ENCODE data around the gene TRMT2A.
A peak's percentile ranks its signal among the peaks of the same experiment; 100 is the strongest.

TRMT2A gene

DNA sequence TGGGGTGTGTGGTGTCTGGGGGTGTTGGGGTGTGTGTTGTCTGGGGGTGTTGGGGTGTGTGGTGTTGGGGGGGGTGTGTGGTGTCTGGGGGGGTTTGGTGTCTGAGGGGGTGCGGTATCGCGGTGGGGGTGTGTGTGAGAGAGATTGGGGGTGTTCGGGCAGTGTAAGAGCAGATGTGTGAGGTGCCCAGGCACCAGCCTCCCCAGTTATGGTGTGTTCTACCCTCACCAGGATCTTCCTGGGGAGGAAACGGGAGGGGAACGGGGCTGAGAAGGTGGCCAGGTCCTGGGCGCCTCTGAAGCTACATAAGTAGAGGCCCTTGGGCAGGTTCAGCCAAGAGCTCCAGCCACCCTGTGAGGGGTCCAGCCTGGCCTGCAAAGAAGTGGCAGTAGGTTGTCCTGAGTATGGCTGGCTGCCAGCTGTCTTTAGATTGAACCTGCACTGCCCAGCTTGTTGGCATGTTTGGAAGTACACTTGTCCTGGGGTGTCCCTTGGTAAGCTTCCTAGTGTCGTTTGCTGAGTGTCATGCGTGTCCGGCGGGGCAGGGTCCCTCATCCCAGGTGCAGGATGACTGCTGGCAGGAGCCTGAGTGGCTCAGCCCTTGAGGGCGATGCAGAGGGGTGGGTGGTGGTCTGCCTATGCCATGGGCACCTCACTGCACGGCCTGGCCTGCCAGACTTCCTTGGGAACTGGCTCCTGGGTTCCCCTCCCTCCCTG, 6.5 kb upstream of the TRMT2A start:
- TF ChIP-seq, protein P1, sequence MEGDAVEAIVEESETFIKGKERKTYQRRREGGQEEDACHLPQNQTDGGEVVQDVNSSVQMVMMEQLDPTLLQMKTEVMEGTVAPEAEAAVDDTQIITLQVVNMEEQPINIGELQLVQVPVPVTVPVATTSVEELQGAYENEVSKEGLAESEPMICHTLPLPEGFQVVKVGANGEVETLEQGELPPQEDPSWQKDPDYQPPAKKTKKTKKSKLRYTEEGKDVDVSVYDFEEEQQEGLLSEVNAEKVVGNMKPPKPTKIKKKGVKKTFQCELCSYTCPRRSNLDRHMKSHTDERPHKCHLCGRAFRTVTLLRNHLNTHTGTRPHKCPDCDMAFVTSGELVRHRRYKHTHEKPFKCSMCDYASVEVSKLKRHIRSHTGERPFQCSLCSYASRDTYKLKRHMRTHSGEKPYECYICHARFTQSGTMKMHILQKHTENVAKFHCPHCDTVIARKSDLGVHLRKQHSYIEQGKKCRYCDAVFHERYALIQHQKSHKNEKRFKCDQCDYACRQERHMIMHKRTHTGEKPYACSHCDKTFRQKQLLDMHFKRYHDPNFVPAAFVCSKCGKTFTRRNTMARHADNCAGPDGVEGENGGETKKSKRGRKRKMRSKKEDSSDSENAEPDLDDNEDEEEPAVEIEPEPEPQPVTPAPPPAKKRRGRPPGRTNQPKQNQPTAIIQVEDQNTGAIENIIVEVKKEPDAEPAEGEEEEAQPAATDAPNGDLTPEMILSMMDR (IDR thresholded peaks at IDR 0.05), result no peak
- Histone ChIP-seq H3K9me3 (ENCODE audit: control insufficient read depth, low read length) (no peaks in the 10 kb centered on the region), H3K36me3 (ENCODE audit: control insufficient read depth, insufficient read depth, low read length) (no peaks in the 10 kb centered on the region), H3K4me2 (ENCODE audit: low read length) (no peak overlapping the region), H3K9ac (no peak overlapping the region), H2AFZ (no peak overlapping the region), H3K4me1 (no peaks in the 10 kb centered on the region), H3K79me2 (peaks cover 1% of the 10 kb centered on the region), H3K27me3 (ENCODE audit: control insufficient read depth, insufficient read depth, low read length) (no peaks in the 10 kb centered on the region), H3K27ac (no peak overlapping the region), H3K4me3 (ENCODE audit: low read depth, low read length) (no peak overlapping the region)

GRCh38 chr22:20121856-20122415, 4.9 kb upstream of the TRMT2A start:
- Histone ChIP-seq H3K4me2 (ENCODE audit: low read length) (no peak overlapping the region), H3K4me3 (ENCODE audit: low read depth, low read length) (no peak overlapping the region), H3K79me2 (peaks cover 2% of the 10 kb centered on the region), H3K9me3 (ENCODE audit: control insufficient read depth, low read length) (no peaks in the 10 kb centered on the region), H3K27ac (no peak overlapping the region), H2AFZ (no peak overlapping the region), H3K9ac (no peak overlapping the region), H3K27me3 (ENCODE audit: control insufficient read depth, insufficient read depth, low read length) (no peaks in the 10 kb centered on the region), H3K36me3 (ENCODE audit: control insufficient read depth, insufficient read depth, low read length) (no peaks in the 10 kb centered on the region), H3K4me1 (no peaks in the 10 kb centered on the region)
- TF ChIP-seq, protein P1 (IDR thresholded peaks at IDR 0.05), result no peak

GRCh38 chr22:20118300-20119020, 1.4 kb upstream of the TRMT2A start:
- Histone ChIP-seq H2AFZ (no peak overlapping the region), H3K27me3 (ENCODE audit: control insufficient read depth, insufficient read depth, low read length) (no peaks in the 10 kb centered on the region), H3K9ac (no peak overlapping the region), H3K79me2 (peaks cover 2% of the 10 kb centered on the region), H3K4me1 (no peaks in the 10 kb centered on the region), H3K4me2 (ENCODE audit: low read length) (peak overlapping the region; percentile 83), H3K36me3 (ENCODE audit: control insufficient read depth, insufficient read depth, low read length) (no peaks in the 10 kb centered on the region), H3K4me3 (ENCODE audit: low read depth, low read length) (peak overlapping the region; percentile 61), H3K9me3 (ENCODE audit: control insufficient read depth, low read length) (no peaks in the 10 kb centered on the region), H3K27ac (no peak overlapping the region)
- TF ChIP-seq, protein P1 (IDR thresholded peaks at IDR 0.05), result no peak

DNA sequence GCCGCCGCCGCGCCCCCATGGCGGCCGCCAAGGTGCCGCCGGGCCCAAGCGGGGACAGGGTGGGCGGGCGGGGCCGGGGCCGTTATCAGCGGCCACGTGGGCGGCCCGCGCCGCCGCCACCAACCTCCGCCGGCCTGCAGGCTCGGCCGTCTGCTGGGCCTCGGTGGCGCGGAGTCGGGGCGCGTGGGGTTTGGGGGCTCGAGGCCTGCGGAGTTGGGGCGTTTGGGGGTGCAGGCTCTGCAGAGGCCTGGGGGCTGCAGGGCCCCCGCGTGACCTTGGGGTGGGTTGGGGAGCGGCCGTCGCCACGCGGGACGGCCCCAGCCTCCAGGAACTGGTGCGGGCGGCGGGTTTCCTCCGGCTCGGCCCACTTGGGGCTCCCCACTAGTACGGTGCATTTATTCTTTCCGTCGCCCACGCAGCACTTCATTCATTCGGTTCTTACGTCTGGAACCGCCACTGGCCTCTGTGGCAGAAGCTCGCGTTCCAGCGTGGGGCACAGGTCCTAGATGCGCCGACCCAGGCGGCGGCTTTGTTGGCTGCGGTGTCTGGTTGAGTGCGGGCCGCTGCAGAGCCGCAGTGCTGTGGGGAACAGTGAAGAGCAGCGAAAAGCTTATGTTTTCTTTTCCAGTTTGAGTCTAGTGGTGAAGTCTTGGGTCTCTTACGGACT, 740 bp upstream of the TRMT2A start:
- H3K9ac ChIP-seq, result no peak overlapping the region
- TF ChIP-seq, protein P1 (IDR thresholded peaks at IDR 0.05), result no peak
- no peak overlapping the region for H2AFZ ChIP-seq
- H3K4me1 ChIP-seq, result no peaks in the 10 kb centered on the region
- H3K4me3 ChIP-seq (ENCODE audit: low read depth, low read length), result peak overlapping the region; percentile 61
- H3K27ac ChIP-seq, result no peak overlapping the region
- H3K36me3 ChIP-seq (ENCODE audit: control insufficient read depth, insufficient read depth, low read length), result no peaks in the 10 kb centered on the region
- H3K9me3 ChIP-seq (ENCODE audit: control insufficient read depth, low read length), result no peaks in the 10 kb centered on the region
- peaks cover 2% of the 10 kb centered on the region for H3K79me2 ChIP-seq
- no peaks in the 10 kb centered on the region for H3K27me3 ChIP-seq (ENCODE audit: control insufficient read depth, insufficient read depth, low read length)
- H3K4me2 ChIP-seq (ENCODE audit: low read length), result peak overlapping the region; percentile 83

Measured in parathyroid adenoma (tissue), 2 donors.